Kasumi-1 (cell line): ENCODE measurements around the gene CALY.

Experiments used
- DNase-seq, 2 experiments: peaks; one replicate each; lab custom pipeline; 2025; lab: John Stamatoyannopoulos, UW

Gene CALY

DNA sequence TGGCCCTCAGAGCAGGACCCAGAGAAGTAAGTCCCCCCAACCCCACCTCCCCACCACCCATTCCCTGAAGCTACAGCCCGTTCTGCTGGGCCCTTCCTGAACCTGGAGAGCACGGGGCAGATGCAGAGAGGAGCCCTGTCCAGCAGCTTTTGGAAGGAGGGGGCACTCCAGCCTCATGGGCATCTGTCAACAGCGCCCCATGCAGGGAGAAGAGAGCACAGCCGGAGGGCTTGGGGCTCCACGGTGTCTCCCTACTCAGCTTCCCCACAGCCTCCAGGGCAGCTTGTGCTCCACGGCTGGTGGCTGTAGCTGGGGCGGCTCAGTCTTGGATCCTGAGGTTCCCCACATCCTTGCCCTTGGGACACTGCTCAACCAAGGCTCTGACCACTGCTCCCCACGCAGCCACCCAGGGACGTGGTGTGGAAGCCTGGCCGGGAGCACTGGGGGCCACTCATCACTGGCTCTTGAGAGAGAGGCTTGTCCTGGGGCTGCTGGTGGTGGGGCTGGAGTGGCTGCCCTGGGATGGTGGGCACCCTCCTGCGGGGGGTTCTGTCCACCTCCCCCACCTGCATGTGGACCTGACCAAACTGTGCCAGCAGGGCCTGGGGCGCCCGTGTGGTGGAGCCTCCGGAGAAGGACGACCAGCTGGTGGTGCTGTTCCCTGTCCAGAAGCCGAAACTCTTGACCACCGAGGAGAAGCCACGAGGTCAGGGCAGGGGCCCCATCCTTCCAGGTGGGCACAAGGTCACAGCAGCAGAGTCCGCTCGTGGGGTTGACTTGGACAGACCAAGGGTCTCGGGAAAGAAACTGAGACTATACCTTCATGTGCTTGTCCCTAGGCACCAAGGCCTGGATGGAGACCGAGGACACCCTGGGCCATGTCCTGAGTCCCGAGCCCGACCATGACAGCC is 15.0 kb upstream of the CALY start:
- DNase-seq, result no peak

DNA sequence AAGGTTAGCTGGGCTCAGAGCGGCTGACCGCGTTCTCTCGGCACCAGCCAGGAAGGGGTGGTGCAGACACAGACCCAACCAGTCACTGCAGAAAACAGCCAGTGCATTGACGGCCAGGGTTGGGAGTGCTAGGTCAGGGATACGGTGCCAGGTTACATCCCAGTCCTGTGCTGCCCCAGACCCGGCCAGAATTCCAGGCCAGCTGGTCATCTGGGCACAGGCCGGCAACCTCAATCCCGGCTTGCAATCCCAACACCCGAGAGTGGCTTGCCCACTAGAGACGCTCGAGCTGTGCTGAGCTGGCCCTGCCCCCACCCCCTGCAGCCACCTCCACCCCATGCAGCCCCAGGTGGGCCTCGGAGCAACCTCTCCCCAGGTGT is 14.2 kb upstream of the CALY start:
- no peak for DNase-seq

DNA sequence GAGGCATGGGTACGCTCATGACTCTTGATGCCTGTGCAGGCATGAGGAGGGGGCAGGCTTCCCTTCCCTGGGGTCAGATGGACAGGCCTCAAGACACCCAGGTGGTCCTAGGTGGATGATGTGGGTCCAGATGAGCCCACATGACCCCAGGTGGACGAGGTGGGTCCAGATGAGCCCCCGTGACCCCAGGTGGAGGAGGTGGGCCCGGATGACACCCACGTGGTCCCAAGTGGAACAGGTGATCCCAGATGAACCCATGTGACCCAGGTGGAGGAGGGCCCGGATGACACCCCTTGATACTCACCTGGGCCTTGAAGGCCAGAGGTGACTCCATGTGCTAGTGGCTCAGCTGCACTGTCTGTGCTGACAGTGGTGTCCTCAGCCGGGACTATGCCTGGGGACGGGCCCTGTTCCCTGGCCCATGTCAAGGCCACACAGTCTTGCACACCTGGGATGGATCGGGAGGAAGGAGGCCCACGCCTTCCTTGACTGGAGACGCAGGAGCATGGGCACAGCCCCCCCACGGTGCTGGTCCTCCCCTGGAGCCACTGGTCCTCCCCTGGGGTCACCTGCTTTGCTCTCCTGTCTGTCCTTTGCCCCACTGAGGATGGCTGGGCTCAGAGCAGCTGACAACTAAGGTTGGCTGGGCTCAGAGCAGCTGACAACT is 13.7 kb upstream of the CALY start:
- DNase-seq, result no peak

DNA sequence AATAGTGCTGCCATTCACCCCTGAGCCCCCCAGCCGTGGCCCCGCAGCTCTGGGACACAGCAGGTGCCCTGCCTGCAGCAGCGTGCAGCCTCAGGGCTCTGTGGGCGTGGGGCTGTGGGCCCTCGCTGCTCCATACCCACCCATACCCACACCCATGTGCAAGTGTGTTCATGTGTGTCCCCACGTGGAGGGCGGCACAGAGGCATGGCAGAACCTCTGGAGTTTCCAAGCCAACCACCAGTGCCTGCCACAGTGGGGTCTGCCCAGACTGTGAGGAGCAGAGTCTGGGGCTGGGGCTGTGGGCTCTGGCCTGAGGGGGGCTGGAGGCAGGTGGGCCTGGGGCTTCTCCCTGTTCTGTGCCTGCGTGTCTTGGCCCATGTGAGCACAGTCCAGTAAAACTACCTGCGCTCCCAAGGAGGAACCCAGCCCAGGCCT is 12.9 kb upstream of the CALY start:
- DNase-seq, result no peak

DNA sequence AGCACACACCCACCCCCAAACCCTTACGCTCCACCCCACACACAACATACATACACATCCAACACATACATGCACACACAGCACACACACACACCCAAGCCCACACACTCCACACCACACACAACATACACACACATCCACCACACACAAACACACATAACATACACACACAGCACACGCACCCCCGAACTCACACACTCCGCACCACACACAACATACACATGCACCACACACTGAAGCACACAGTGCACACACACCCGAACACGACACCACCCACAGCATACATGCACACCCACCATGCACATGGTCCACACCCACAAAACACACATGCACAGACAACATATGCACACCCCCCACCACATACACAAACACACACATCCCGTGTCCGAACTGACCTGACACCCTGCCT is 12.5 kb upstream of the CALY start:
- no peak for DNase-seq

DNA sequence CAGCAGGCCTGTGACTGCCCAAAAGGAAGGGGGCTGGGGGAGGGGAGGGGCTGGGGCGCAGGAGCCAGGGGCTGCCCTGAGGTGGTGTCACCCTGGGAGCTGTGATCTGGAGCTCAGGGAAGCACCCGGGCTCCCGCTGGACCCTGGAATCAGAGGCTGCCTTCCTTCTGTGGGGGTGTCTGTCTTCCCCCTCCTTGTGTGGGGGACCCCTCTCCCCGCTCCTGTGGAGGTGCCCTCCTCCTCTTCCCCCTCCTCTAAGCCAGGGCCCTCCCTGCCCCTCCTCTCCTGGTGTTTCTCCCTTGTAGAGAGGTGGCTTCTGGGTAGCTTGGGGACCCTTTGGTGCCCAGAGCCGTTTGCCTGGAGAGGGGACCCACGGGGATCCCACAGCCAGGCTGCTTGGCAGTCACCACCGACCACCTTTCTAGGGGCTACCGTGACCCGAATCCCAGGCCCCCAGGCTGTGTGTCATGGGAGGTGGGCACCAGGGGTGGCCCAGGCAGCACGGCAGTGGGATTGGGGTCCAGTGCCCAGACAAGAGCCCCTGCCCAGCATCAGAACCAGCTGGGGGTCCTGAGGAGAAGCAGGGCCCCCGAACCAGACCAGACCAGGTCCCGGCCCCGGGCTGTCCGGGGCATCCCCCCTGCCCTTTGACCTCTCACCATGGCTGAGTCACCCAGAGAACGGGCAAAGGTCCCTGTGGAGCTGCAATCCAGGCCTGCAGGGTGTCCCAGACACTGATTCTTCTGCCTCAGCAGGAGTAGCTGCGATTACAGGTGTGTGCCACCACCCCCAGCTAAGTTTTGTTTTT is 11.2 kb upstream of the CALY start:
- no peak for DNase-seq

DNA sequence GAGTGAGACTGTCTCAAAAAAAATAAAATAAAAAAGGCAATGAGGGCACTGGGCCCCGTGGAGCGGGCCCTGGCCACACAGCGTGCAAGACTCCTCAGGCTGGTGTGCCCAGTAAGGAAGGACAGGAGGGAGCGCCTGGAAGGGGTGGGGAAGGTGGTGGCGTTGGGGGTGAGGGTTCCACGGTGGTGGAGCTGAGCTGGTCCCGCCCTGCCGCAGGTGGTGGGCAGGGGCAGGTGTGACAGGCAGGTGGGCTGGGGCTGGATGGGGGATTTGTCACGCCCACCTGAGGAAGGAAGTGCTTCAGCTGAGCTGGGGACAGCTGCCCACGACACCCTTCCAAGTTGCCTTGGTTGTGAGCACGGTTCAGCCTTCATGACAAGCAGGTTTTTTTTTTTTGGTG is 9.7 kb upstream of the CALY start:
- no peak for DNase-seq

DNA sequence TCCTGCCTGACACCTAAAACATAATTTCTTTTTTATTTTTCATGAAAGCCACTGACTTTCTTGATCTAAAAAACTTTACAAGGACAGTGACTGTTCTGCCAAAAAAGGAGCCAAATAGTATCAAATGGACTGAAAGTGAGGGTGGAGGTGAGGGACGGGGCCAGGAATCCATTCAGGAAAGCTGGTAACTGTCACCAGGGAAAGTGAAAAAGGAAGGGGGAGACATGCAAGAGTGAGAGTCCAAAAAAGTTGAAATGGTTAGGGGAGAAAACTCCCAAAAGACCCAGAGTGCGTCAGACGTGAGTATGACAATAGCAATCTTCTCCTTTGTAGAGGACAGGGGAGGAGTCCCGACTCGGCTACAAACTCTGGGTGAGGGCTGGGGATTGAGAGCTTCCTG is 7.5 kb upstream of the CALY start:
- no peak for DNase-seq

DNA sequence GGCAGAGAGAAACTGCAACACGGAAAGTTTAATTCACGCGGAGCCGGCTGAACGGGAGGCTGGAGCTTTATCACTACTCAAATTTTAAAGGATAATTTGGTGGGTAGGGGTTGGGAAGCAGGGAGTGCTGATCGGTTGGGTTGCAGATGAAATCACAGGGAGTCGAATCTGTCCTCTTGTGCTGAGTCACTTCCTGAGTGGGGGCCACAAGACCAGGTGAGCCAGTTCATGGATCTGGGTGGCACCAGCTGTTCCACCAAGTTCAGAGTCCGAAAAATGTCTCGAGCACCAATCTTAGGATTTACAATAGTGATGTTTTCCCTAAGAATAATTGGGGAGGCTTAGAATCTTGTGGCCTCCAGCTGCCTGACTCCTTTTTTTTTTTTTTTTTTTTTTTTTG is 6.9 kb upstream of the CALY start:
- DNase-seq, result no peak

DNA sequence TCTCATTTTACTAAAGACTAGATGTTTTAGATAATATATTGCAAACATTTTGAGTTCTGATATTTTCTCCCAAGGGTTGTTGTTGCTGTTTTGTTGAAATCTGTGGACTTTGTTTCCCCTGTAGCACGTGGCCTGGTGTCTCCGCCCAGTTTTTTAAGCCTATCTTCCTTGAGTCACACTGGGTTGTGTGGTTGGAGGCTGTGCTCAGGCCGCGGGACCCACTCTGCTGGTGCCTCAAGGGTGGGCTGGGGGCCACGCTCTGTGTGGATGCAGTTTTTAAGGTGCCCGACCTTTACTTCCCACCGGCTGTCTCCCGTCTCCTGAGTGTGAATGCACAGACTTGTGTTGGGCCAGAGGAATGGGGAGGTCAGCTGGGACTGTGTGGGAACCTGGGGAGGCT is 6.2 kb upstream of the CALY start:
- no peak for DNase-seq

DNA sequence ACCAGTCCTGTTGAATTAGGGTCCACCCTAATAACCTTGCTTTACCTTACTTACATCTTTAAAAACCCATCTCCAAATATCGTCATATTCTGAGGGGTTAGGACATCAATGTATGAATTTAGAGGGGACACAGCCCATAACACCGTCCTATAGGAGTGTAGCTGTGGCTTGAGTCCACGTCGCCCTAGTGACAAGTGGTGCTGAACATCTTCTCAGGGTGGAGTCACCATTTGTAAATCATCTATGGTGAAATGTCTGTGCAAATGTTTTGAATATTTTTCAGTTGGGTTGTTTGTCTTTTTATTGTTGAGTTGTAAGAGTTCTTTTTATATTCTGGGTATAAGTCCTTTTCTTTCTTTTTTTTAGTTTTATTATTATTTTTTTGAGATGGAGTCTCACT is 5.3 kb upstream of the CALY start:
- no peak for DNase-seq

DNA sequence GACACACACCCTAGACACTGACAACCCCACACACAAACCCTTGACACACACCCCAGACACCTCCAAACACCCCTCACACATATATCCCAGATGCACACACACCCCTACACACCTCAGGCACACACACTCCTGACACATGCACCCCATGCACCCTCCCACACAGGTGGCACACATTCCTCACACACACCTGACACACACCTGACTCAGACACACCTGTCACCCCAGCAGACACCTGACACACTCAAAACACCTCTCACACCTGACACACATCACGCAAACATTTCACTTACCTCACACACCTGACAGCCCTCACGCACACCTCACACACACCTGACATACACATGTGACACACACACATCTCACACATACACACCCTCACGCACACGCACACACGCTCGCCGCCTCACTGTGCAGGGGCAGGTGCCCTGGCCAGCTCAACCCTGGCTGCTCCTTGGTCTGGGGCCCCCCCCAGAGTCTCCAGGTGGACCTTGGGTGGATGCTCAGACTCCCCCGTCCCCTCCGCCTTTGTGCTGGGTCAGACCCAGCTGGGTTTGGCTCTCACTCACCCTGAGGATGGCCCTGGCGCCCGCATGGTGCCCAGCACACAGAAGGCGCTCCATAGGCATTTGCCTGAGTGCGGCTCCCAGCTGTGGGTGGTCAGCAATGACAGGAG is 3.1 kb upstream of the CALY start:
- DNase-seq, result no peak

DNA sequence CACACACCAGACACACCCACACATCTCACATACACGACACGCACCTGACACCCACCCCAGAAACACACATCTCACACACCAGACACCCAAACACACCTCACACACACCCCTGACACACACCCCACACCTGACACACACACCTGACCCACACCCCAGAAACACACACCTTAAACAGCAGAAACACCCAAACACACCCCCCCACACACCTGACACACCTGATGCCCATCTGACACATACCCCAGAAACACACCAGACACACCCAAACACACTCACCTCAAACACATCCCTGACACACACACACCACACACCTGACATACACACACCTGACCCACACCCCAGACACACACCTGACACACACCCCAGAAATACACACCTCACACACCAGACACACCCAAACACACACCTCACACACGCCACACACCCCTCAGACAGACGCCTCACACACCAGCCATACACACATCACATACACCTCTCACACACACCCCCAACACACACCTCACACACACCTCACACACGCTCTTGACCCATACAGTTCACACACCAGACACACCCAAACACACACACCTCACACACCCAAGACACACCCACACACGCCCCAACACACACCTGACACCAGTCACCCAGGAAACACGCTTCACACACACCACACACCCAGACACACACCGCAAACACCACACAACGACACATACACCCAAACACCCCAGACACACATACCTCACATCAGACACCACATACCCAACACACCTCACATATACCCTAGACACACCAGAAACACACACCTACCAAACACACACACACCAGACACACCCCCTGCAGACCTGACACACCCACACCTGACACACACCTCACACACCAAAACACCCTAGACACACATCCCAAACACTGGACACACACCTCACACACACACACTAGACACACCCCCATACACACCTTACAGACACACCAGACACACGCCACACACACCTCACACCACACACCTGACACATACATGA is 1.7 kb upstream of the CALY start:
- DNase-seq, result no peak

DNA sequence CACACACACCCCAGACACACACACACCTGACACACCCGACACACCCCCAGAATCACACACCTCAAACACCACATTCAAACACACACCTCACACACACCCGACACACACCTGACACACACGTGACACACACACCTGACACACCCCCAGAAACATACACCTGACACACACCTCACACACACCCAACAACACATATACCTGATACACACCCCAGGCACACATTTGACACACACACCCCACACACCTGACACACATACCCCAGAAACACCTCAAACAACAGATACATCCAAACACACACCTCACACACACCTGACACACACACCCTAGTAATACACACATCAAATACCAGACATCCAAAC is 652 bp upstream of the CALY start:
- DNase-seq, result no peak

DNA sequence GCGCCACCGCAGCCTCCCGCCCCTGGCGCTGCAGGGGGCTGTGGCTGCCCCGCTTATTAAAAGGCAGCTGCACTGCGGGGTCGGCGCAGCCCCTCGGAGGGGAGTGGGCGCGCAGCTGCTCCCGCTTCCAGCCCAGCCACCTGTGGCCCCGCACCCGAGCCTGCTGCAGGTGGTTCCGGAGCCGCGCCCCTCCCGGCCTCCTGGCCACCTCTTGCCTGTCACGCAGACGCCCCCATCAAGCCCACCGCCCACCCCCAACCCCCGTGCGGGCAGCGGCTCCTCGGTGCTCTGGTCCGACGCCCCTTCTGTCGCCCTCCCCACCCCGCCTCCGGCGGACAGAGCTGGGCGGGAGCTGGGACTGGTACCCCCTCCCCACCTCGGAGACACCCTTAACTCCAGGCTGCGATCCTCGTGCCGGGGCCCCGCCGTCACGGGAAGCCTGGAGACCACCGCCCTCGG is 549 bp downstream of the CALY start:
- no peak for DNase-seq

DNA sequence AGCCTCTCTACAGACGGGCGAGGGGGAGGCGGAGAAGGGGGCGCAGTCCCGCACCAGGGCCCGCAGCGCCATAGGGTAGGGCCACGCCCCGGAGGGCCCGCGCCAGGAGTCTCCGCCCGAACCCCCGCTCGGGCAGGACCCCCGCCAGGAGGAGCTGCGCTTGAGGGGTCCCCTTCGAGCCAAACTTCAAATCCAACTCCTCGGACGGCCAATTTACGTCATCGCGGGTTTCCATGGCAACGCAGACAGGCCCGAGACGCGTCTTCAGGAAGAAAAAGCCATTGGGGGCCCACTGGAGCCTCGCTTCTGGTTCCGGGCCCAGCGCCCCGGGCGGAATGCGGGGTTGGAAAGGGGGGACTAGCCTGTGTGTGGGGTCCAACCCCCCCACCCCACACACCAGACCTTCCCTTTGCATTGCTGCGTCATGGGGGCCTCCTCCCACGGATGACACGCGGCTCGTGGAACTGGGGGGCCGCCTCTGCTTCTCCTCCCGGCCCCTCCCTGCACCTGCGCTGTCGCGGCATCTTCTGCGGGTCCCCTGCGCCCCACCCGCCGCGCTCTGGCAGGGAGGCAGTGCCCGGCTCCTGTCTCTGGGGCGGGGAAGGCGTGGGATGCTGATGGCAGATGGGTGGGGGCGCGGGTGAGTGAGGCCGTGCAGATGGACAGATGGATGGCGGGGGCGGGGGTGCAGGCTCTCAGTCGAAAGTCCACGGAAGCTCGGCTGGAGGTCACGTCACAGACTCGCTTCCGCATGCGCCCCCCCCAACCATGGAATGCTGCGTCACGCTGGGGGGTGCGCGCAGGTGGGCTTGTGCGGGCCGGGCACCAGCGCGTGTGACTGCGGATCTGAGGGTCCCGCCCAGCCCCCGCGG is 1.2 kb downstream of the CALY start:
- no peak for DNase-seq

DNA sequence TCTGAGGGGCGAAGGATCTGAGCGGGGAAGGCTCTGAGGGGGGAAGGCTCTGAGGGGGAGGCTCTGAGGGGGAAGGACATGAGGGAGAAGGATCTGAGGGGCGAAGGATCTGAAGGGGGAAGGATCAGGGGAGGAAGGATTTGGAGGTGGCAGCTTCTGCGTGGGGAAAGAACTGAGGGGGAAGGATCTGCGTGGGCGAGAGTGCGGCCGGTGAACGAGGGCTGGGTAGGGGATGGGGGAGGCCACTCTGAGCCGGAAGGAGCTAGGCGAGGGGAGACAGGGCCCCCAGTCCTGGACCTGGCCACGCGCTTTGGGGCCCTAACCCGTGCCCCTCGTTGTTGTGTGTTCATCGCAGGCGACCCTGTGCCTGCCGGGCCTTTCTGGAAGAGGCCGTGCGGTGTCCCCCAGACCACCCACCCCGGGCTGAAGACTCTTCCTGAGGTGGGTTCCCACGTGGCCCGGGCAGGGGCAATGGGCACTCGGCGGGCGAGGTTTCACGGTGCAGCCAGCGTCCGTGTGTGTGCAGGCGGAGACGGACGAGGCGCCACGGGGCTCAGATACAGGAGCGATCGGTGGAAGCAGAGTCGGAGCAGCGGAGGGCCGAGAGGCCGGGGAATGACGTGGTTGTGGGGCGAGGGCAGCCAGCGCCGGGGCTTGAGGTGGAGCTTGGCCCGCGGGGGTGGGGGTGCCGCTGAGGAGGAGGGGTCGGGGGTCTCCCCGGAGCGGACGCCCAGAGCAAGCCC is 2.0 kb downstream of the CALY start:
- no peak for DNase-seq

DNA sequence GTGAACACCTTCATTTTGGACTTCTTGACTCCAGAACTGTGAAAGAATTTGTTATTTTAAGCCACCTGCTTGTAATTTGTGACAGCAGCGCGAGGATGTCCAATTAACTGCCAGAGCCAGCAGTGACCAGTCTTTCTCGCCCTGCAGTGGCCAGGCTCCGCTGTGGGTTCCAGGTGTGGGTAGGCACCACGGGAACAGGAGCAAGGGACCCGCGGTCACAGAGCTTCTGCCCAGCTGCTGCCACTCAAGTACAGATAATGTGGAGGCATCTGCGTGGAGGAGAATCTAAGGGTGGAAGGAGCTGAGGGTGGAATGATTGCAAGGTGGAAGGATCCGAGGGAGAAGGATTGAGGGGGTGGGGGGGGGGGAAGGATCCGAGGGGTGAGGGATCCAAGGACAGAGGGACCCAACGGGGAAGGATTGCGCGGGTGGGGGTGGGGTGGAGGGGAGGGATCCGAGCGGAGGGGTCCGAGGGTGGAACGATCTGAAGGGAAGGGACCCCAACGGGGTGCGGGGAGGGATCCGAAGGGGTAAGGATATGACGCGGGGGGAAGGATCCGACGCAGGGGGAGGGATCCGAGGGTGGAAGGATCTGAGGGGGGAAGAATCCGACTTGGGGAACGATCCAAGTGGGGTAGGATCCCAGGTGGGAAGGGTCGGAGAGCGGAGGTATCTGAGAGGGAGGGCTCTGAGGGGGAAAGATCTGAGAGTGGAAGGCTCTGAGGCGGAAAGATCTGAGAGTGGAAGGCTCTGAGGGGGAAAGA is 3.6 kb downstream of the CALY start:
- no peak for DNase-seq
